ENCODE measurements around the gene C2orf49.

Gene C2orf49

GRCh38 chr2:105382177-105382576, 44.8 kb downstream of the C2orf49 start:
- no peak overlapping the region for H3K27ac ChIP-seq (replicated peaks; ENCODE audit: low read length)

GRCh38 chr2:105383432-105384166, 46.3 kb downstream of the C2orf49 start:
- Histone ChIP-seq H3K9ac (ENCODE audit: low read depth, low read length, poor library complexity) (no peak overlapping the region), H4K91ac (ENCODE audit: low read depth, low read length, poor library complexity) (no peak overlapping the region), H3K79me1 (ENCODE audit: low read depth, low read length) (no peaks in the 10 kb centered on the region), H2AK5ac (ENCODE audit: low read depth, low read length) (no peak overlapping the region), H4K8ac (ENCODE audit: low read depth, low read length) (no peak overlapping the region), H2BK5ac (ENCODE audit: low read length) (no peak overlapping the region), H3K23ac (ENCODE audit: low read depth, low read length, poor library complexity) (no peak overlapping the region), H3K18ac (ENCODE audit: low read length) (no peak overlapping the region), H3K27me3 (ENCODE audit: control insufficient read depth in 3 of 3, insufficient read depth in 3 of 3, low read depth in 1 of 3, low read length in 3 of 3) (no peaks in the 10 kb centered on the region), H3K27ac (replicated peaks; ENCODE audit: low read length) (no peak overlapping the region), H2AFZ (ENCODE audit: low read length) (no peak overlapping the region), H2BK120ac (ENCODE audit: low read depth, low read length) (no peak overlapping the region), H3K4ac (ENCODE audit: low read length) (no peak overlapping the region), H3K36me3 (replicated peaks in 1 of 2; ENCODE audit: control insufficient read depth in 2 of 2, insufficient read depth in 2 of 2, low read length in 2 of 2) (peaks cover 3 to 60% of the 10 kb centered on the region in 2 donors), H3K4me1 (ENCODE audit: control insufficient read depth in 2 of 2, insufficient read depth in 1 of 2, low read depth in 1 of 2, low read length in 2 of 2) (no peaks in the 10 kb centered on the region), H3K4me2 (ENCODE audit: insufficient read depth, low read length, poor library complexity, severe bottlenecking) (no peak overlapping the region), H3K9me3 (replicated peaks in 1 of 2; ENCODE audit: control insufficient read depth in 2 of 2, insufficient read depth in 1 of 2, low read depth in 1 of 2, low read length in 2 of 2) (no peaks in the 10 kb centered on the region), H3K14ac (ENCODE audit: low read length) (no peak overlapping the region), H2BK15ac (ENCODE audit: low read length) (no peak overlapping the region), H3K4me3 (ENCODE audit: low read length in 2 of 2) (no peak overlapping the region), H2BK12ac (ENCODE audit: low read length) (no peak overlapping the region)
- no peak for DNase-seq (ENCODE audit: low spot score)
- WGBS, 2 donors (ENCODE audit: extremely low coverage in 2 of 2, insufficient read length in 2 of 2, insufficient replicate concordance in 1 of 2): no CpG with 5 or more reads among the region's 8 CpGs

More at GRCh38 chr2:105382177-105382576, 44.8 kb downstream of the C2orf49 start:
- WGBS, 2 donors (ENCODE audit: extremely low coverage in 2 of 2, insufficient read length in 2 of 2, insufficient replicate concordance in 1 of 2): no CpG with 5 or more reads among the region's 5 CpGs
- no peaks in the 10 kb centered on the region for H3K27me3 ChIP-seq (ENCODE audit: control insufficient read depth in 3 of 3, insufficient read depth in 3 of 3, low read depth in 1 of 3, low read length in 3 of 3)
- no peaks in the 10 kb centered on the region for H3K9me3 ChIP-seq (replicated peaks in 1 of 2; ENCODE audit: control insufficient read depth in 2 of 2, insufficient read depth in 1 of 2, low read depth in 1 of 2, low read length in 2 of 2)
- no peak overlapping the region for H3K14ac ChIP-seq (ENCODE audit: low read length)
- H2BK120ac ChIP-seq (ENCODE audit: low read depth, low read length): no peak overlapping the region
- no peak for DNase-seq (ENCODE audit: low spot score)
- no peak overlapping the region for H2BK5ac ChIP-seq (ENCODE audit: low read length)
- H2AK5ac ChIP-seq (ENCODE audit: low read depth, low read length): no peak overlapping the region
- H3K4me2 ChIP-seq (ENCODE audit: insufficient read depth, low read length, poor library complexity, severe bottlenecking): no peak overlapping the region
- H4K8ac ChIP-seq (ENCODE audit: low read depth, low read length): no peak overlapping the region
- H3K9ac ChIP-seq (ENCODE audit: low read depth, low read length, poor library complexity): no peak overlapping the region
- no peak overlapping the region for H2BK12ac ChIP-seq (ENCODE audit: low read length)
- H3K4me3 ChIP-seq (ENCODE audit: low read length in 2 of 2): no peak overlapping the region
- H3K4ac ChIP-seq (ENCODE audit: low read length): no peak overlapping the region
- no peak overlapping the region for H2AFZ ChIP-seq (ENCODE audit: low read length)
- H2BK15ac ChIP-seq (ENCODE audit: low read length): no peak overlapping the region
- no peak overlapping the region for H3K23ac ChIP-seq (ENCODE audit: low read depth, low read length, poor library complexity)
- H4K91ac ChIP-seq (ENCODE audit: low read depth, low read length, poor library complexity): no peak overlapping the region
- H3K79me1 ChIP-seq (ENCODE audit: low read depth, low read length): no peaks in the 10 kb centered on the region
- no peaks in the 10 kb centered on the region for H3K4me1 ChIP-seq (ENCODE audit: control insufficient read depth in 2 of 2, insufficient read depth in 1 of 2, low read depth in 1 of 2, low read length in 2 of 2)
- H3K18ac ChIP-seq (ENCODE audit: low read length): no peak overlapping the region
- H3K36me3 ChIP-seq (replicated peaks in 1 of 2; ENCODE audit: control insufficient read depth in 2 of 2, insufficient read depth in 2 of 2, low read length in 2 of 2): peaks cover 3 to 59% of the 10 kb centered on the region in 2 donors

- Histone ChIP-seq H3K4me3 (ENCODE audit: low read length in 2 of 2) (no peak overlapping the region), H3K14ac (ENCODE audit: low read length) (no peak overlapping the region), H3K23ac (ENCODE audit: low read depth, low read length, poor library complexity) (no peak overlapping the region), H3K27me3 (ENCODE audit: control insufficient read depth in 3 of 3, insufficient read depth in 3 of 3, low read depth in 1 of 3, low read length in 3 of 3) (no peaks in the 10 kb centered on the region), H3K36me3 (replicated peaks in 1 of 2; ENCODE audit: control insufficient read depth in 2 of 2, insufficient read depth in 2 of 2, low read length in 2 of 2) (peaks cover 3 to 60% of the 10 kb centered on the region in 2 donors), H3K27ac (replicated peaks; ENCODE audit: low read length) (no peak overlapping the region), H3K79me1 (ENCODE audit: low read depth, low read length) (no peaks in the 10 kb centered on the region), H2AFZ (ENCODE audit: low read length) (no peak overlapping the region), H4K8ac (ENCODE audit: low read depth, low read length) (no peak overlapping the region), H2BK5ac (ENCODE audit: low read length) (no peak overlapping the region), H3K18ac (ENCODE audit: low read length) (no peak overlapping the region), H2BK12ac (ENCODE audit: low read length) (no peak overlapping the region), H3K4ac (ENCODE audit: low read length) (no peak overlapping the region), H3K9ac (ENCODE audit: low read depth, low read length, poor library complexity) (no peak overlapping the region), H3K4me2 (ENCODE audit: insufficient read depth, low read length, poor library complexity, severe bottlenecking) (no peak overlapping the region), H4K91ac (ENCODE audit: low read depth, low read length, poor library complexity) (no peak overlapping the region), H3K9me3 (replicated peaks in 1 of 2; ENCODE audit: control insufficient read depth in 2 of 2, insufficient read depth in 1 of 2, low read depth in 1 of 2, low read length in 2 of 2) (no peaks in the 10 kb centered on the region), H2AK5ac (ENCODE audit: low read depth, low read length) (no peak overlapping the region), H3K4me1 (ENCODE audit: control insufficient read depth in 2 of 2, insufficient read depth in 1 of 2, low read depth in 1 of 2, low read length in 2 of 2) (no peaks in the 10 kb centered on the region), H2BK15ac (ENCODE audit: low read length) (no peak overlapping the region), H2BK120ac (ENCODE audit: low read depth, low read length) (no peak overlapping the region)
- no peak for DNase-seq (ENCODE audit: low spot score)
- WGBS, 2 donors (ENCODE audit: extremely low coverage in 2 of 2, insufficient read length in 2 of 2, insufficient replicate concordance in 1 of 2): no CpG with 5 or more reads among the region's 7 CpGs
Observed at GRCh38 chr2:105384216-105384615, 46.9 kb downstream of the C2orf49 start.

GRCh38 chr2:105384861-105385260, 47.5 kb downstream of the C2orf49 start:
- no peak overlapping the region for H3K27ac ChIP-seq (replicated peaks; ENCODE audit: low read length)
- no peaks in the 10 kb centered on the region for H3K4me1 ChIP-seq (ENCODE audit: control insufficient read depth in 2 of 2, insufficient read depth in 1 of 2, low read depth in 1 of 2, low read length in 2 of 2)
- H4K91ac ChIP-seq (ENCODE audit: low read depth, low read length, poor library complexity): no peak overlapping the region
- no peaks in the 10 kb centered on the region for H3K27me3 ChIP-seq (ENCODE audit: control insufficient read depth in 3 of 3, insufficient read depth in 3 of 3, low read depth in 1 of 3, low read length in 3 of 3)
- no peak overlapping the region for H2BK5ac ChIP-seq (ENCODE audit: low read length)
- no peak overlapping the region for H2BK12ac ChIP-seq (ENCODE audit: low read length)
- no peak overlapping the region for H4K8ac ChIP-seq (ENCODE audit: low read depth, low read length)
- no peak overlapping the region for H2AFZ ChIP-seq (ENCODE audit: low read length)
- H3K4me2 ChIP-seq (ENCODE audit: insufficient read depth, low read length, poor library complexity, severe bottlenecking): no peak overlapping the region
- no peak for DNase-seq (ENCODE audit: low spot score)
- H3K4ac ChIP-seq (ENCODE audit: low read length): no peak overlapping the region
- H2BK15ac ChIP-seq (ENCODE audit: low read length): no peak overlapping the region
- H3K18ac ChIP-seq (ENCODE audit: low read length): no peak overlapping the region
- H3K4me3 ChIP-seq (ENCODE audit: low read length in 2 of 2): no peak overlapping the region
- no peak overlapping the region for H3K23ac ChIP-seq (ENCODE audit: low read depth, low read length, poor library complexity)
- no CpG with 5 or more reads among the region's 5 CpGs for WGBS, 2 donors (ENCODE audit: extremely low coverage in 2 of 2, insufficient read length in 2 of 2, insufficient replicate concordance in 1 of 2)
- H2AK5ac ChIP-seq (ENCODE audit: low read depth, low read length): no peak overlapping the region
- no peak overlapping the region for H3K14ac ChIP-seq (ENCODE audit: low read length)
- no peaks in the 10 kb centered on the region for H3K79me1 ChIP-seq (ENCODE audit: low read depth, low read length)
- H3K9me3 ChIP-seq (replicated peaks in 1 of 2; ENCODE audit: control insufficient read depth in 2 of 2, insufficient read depth in 1 of 2, low read depth in 1 of 2, low read length in 2 of 2): no peaks in the 10 kb centered on the region
- H3K36me3 ChIP-seq (replicated peaks in 1 of 2; ENCODE audit: control insufficient read depth in 2 of 2, insufficient read depth in 2 of 2, low read length in 2 of 2): peaks cover 3 to 59% of the 10 kb centered on the region in 2 donors
- H2BK120ac ChIP-seq (ENCODE audit: low read depth, low read length): no peak overlapping the region
- no peak overlapping the region for H3K9ac ChIP-seq (ENCODE audit: low read depth, low read length, poor library complexity)
